ENCODE measurements around the gene MTUS2. TPM values are rescaled to one million over a fixed set of nuclear protein-coding genes. Genes with fewer than 3 reads are reported as not detected.

MTUS2 gene
- polyA plus RNA-seq, 1 donor from 2014 or later, result 4.4 TPM

GRCh38 chr13:29304148-29304547 lies 484.0 kb downstream of the MTUS2 start:
- Histone ChIP-seq H3K27me3 (ENCODE audit: insufficient read depth, low read depth, low read length) (no peaks in the 10 kb centered on the region), H2AFZ (ENCODE audit: low read depth, low read length) (no peak overlapping the region), H4K20me1 (ENCODE audit: insufficient read depth) (no peaks in the 10 kb centered on the region), H3K36me3 (ENCODE audit: insufficient read depth, low read length) (no peaks in the 10 kb centered on the region), H3F3A (ENCODE audit: insufficient read depth, low read length, poor library complexity, severe bottlenecking) (no peaks in the 10 kb centered on the region), H3K9me3 (ENCODE audit: low read length) (peaks cover 6% of the 10 kb centered on the region), H3K4me2 (ENCODE audit: low read length) (no peak overlapping the region), H3K9ac (ENCODE audit: low read length) (no peak overlapping the region), H3K4me3 (ENCODE audit: low read length) (no peak overlapping the region), H3K9me2 (ENCODE audit: insufficient read depth, low read length) (no peaks in the 10 kb centered on the region), H3K79me2 (replicated peaks; ENCODE audit: insufficient read depth, low read length) (no peaks in the 10 kb centered on the region), H3K27ac (ENCODE audit: low read length) (no peak overlapping the region)
- TF ChIP-seq CTCF (IDR thresholded peaks at IDR 0.05; ENCODE audit: poor library complexity, severe bottlenecking) (no peak), SMC3 (conservative IDR thresholded peaks at IDR 0.05; ENCODE audit: poor library complexity) (no peak), TAF1 (IDR thresholded peaks at IDR 0.05; ENCODE audit: low read depth) (no peak), REST (IDR thresholded peaks at IDR 0.05; ENCODE audit: borderline replicate concordance) (no peak), EZH2 (IDR thresholded peaks at IDR 0.05; ENCODE audit: borderline replicate concordance, insufficient read depth, low read length, poor library complexity, severe bottlenecking) (no peak), EP300 (conservative IDR thresholded peaks at IDR 0.05; ENCODE audit: poor library complexity, severe bottlenecking) (no peak), RAD21 (conservative IDR thresholded peaks at IDR 0.05) (no peak), POLR2AphosphoS5 (IDR thresholded peaks at IDR 0.05) (no peak), MXI1 (conservative IDR thresholded peaks at IDR 0.05; ENCODE audit: poor library complexity, severe bottlenecking) (no peak)

- Histone ChIP-seq H3K9ac (ENCODE audit: low read length) (no peak overlapping the region), H3K27me3 (ENCODE audit: insufficient read depth, low read depth, low read length) (no peaks in the 10 kb centered on the region), H2AFZ (ENCODE audit: low read depth, low read length) (no peak overlapping the region), H3K9me2 (ENCODE audit: insufficient read depth, low read length) (no peaks in the 10 kb centered on the region), H3K79me2 (replicated peaks; ENCODE audit: insufficient read depth, low read length) (no peaks in the 10 kb centered on the region), H3K4me3 (ENCODE audit: low read length) (no peak overlapping the region), H4K20me1 (ENCODE audit: insufficient read depth) (no peaks in the 10 kb centered on the region), H3K4me2 (ENCODE audit: low read length) (no peak overlapping the region), H3F3A (ENCODE audit: insufficient read depth, low read length, poor library complexity, severe bottlenecking) (no peaks in the 10 kb centered on the region), H3K36me3 (ENCODE audit: insufficient read depth, low read length) (no peaks in the 10 kb centered on the region), H3K27ac (ENCODE audit: low read length) (no peak overlapping the region), H3K9me3 (ENCODE audit: low read length) (peaks cover 6% of the 10 kb centered on the region)
- TF ChIP-seq TAF1 (IDR thresholded peaks at IDR 0.05; ENCODE audit: low read depth) (no peak), RAD21 (conservative IDR thresholded peaks at IDR 0.05) (no peak), POLR2AphosphoS5 (IDR thresholded peaks at IDR 0.05) (no peak), SMC3 (conservative IDR thresholded peaks at IDR 0.05; ENCODE audit: poor library complexity) (no peak), MXI1 (conservative IDR thresholded peaks at IDR 0.05; ENCODE audit: poor library complexity, severe bottlenecking) (no peak), EP300 (conservative IDR thresholded peaks at IDR 0.05; ENCODE audit: poor library complexity, severe bottlenecking) (no peak), EZH2 (IDR thresholded peaks at IDR 0.05; ENCODE audit: borderline replicate concordance, insufficient read depth, low read length, poor library complexity, severe bottlenecking) (no peak), CTCF (IDR thresholded peaks at IDR 0.05; ENCODE audit: poor library complexity, severe bottlenecking) (no peak), REST (IDR thresholded peaks at IDR 0.05; ENCODE audit: borderline replicate concordance) (no peak)
These were observed 490.7 kb downstream of the MTUS2 start for GRCh38 chr13:29310806-29311205.

Measured in neural cell (in vitro differentiated cells).